K562 (cell line): ENCODE data around the gene NT5DC1. TPM values are rescaled to one million over a fixed set of nuclear protein-coding genes. Genes with fewer than 3 reads are reported as not detected.

Source experiments
- ATAC-seq: fragments of 200-7000 bp; cut with Tn5 transposase; 3 replicates; pipeline ENCODE4 v1.9.1; 2020; ENCODE audit warnings: moderate library complexity
- BruUV-seq: library from RNA; stranded (reverse); fragments of 400-500 nt; replicated peaks from 2 replicates; lab custom pipeline; 2021; lab: Mats Ljungman, UMichigan
- CTCF ChIA-PET: fragments of 300-600 bp; formaldehyde crosslinking; extraction: SDS; loops from one replicate; lab custom pipeline; 2021; ENCODE audit warnings: low intra/inter-chr PET ratio; lab: Yijun Ruan, JAX
- POLR2A ChIA-PET: fragments of 300-600, 350-650 bp; sonication (Branson Sonifier 250); formaldehyde crosslinking; extraction: SDS; loops from one replicate; lab custom pipeline; 2021; ENCODE audit warnings: antibody characterized with exemption, inconsistent platforms; lab: Yijun Ruan, JAX
- DNase-seq, 4 experiments: peaks; one replicate each; pipeline versions ENCODE4 v3.0.0 to v3.0.0-alpha.2; 2011 to 2018; ENCODE audit warnings: low spot score in 3 of 4, mixed read lengths in 3 of 4; ENCODE audit errors: extremely low read depth in 1 of 4
- FAIRE-seq: peaks from 2 replicates; lab custom pipeline; 2011; peaks lifted over from hg19 to GRCh38; lab: Jason Lieb, UNC
- H2AFZ ChIP-seq: 2 replicates; pipeline ENCODE4 v1.6.0; 2011; ENCODE audit warnings: low read depth, low read length, control low read depth, inconsistent platforms
- H3K27ac ChIP-seq: fragments of 200-600 bp; 3 replicates; pipeline ENCODE4 v1.8.0; 2011; ENCODE audit warnings: low read depth, mild to moderate bottlenecking, control low read depth, inconsistent platforms, low read length, moderate library complexity, mixed read lengths; ENCODE audit errors: extremely low read depth
- H3K27me3 ChIP-seq, 2 experiments: fragments of 300-600 bp in 1 of 2; 2 replicates in 1 of 2; 3 replicates in 1 of 2; pipeline versions ENCODE4 v1.6.0 to v1.8.0; 2011; ENCODE audit warnings: inconsistent platforms in 2 of 2, low read length in 2 of 2, mild to moderate bottlenecking in 1 of 2, mixed read lengths in 1 of 2, moderate library complexity in 1 of 2; ENCODE audit not compliant: control insufficient read depth in 2 of 2, insufficient read depth in 2 of 2
- H3K36me3 ChIP-seq: fragments of 300-600 bp; 3 replicates; pipeline ENCODE4 v1.8.0; 2011; ENCODE audit warnings: mild to moderate bottlenecking, low read length, inconsistent platforms; ENCODE audit not compliant: control insufficient read depth, insufficient read depth
- H3K4me1 ChIP-seq, 2 experiments: fragments of 200-600 bp in 1 of 2; replicated peaks in 1 of 2; 2 replicates in 1 of 2; 3 replicates in 1 of 2; pipeline versions ENCODE4 v1.5.1 to v1.8.0; 2011; ENCODE audit warnings: inconsistent platforms in 2 of 2, low read length in 2 of 2, mild to moderate bottlenecking in 1 of 2, mixed read lengths in 1 of 2, moderate library complexity in 1 of 2; ENCODE audit not compliant: control insufficient read depth in 2 of 2, insufficient read depth in 2 of 2
- H3K4me2 ChIP-seq: 2 replicates; pipeline ENCODE4 v1.6.1; 2011; ENCODE audit warnings: low read length, control low read depth, inconsistent platforms, mixed read lengths; ENCODE audit not compliant: insufficient read depth
- H3K4me3 ChIP-seq: fragments of 200-600 bp; sonication (generic), shearing (Covaris generic); 2 replicates; pipeline ENCODE4 v1.5.1; 2016; ENCODE audit warnings: control low read depth, inconsistent platforms
- H3K79me2 ChIP-seq: fragments of 200-600 bp; 3 replicates; pipeline ENCODE4 v1.8.0; 2011; ENCODE audit warnings: low read length, inconsistent platforms; ENCODE audit not compliant: control insufficient read depth, insufficient read depth
- H3K9ac ChIP-seq, 2 experiments: 2 replicates each; pipeline versions ENCODE4 v1.6.0 to v1.6.1; 2011; ENCODE audit warnings: low read depth in 2 of 2, low read length in 2 of 2, control low read depth in 1 of 2, inconsistent platforms in 1 of 2, mild to moderate bottlenecking in 1 of 2, mixed read lengths in 1 of 2; ENCODE audit not compliant: insufficient read depth in 1 of 2
- H3K9me1 ChIP-seq: one replicate; pipeline ENCODE4 v1.6.0; 2011; ENCODE audit warnings: inconsistent platforms, mild to moderate bottlenecking, low read length, moderate library complexity; ENCODE audit not compliant: control insufficient read depth, insufficient read depth
- H3K9me3 ChIP-seq: replicated peaks from 2 replicates; pipeline ENCODE4 v1.5.1; 2011; ENCODE audit warnings: low read depth, low read length, inconsistent platforms; ENCODE audit not compliant: control insufficient read depth, insufficient read depth
- H4K20me1 ChIP-seq: replicated peaks from 2 replicates; pipeline ENCODE4 v1.6.1; 2011; ENCODE audit warnings: low read length, inconsistent platforms, mixed read lengths; ENCODE audit not compliant: control insufficient read depth, insufficient read depth
- BCL6 ChIP-seq: fragments of 250-450 bp; sonication (Bioruptor Pico); IDR thresholded peaks from 2 replicates; pipeline ENCODE4 v1.4.0; 2020
- CBFA2T3 ChIP-seq: fragments of 450-650 bp; IDR thresholded peaks from 2 replicates; pipeline ENCODE4 v1.6.1; 2017
- DIDO1 ChIP-seq: fragments of 450-650 bp; IDR thresholded peaks from 2 replicates; pipeline ENCODE4 v1.6.1; 2016; ENCODE audit warnings: low read depth, missing biosample characterization, missing genetic modification characterization
- MCM7 ChIP-seq, 2 experiments: fragments of 450-650 bp; IDR thresholded peaks; 2 replicates each; pipeline ENCODE4 v1.6.1; 2016 to 2018
- MYNN ChIP-seq, 2 experiments: sonication (generic); formaldehyde crosslinking in 1 of 2; IDR thresholded peaks; 2 replicates each; pipeline versions ENCODE4 v1.5.0 to v1.6.1; 2016 to 2020; ENCODE audit warnings: antibody characterized with exemption in 1 of 2, missing genetic modification reagents in 1 of 2
- NRF1 ChIP-seq, 2 experiments: fragments of 450-650 bp; IDR thresholded peaks in 1 of 2; conservative IDR thresholded peaks in 1 of 2; 2 replicates each; pipeline ENCODE4 v1.6.1; 2014; ENCODE audit warnings: mild to moderate bottlenecking in 2 of 2
- NUFIP1 ChIP-seq: fragments of 450-650 bp; IDR thresholded peaks from 2 replicates; pipeline ENCODE4 v1.6.1; 2018; ENCODE audit not compliant: partially characterized antibody
- POLR3G ChIP-seq: IDR thresholded peaks from 2 replicates; pipeline ENCODE4 v1.6.1; 2011; ENCODE audit not compliant: insufficient read length, insufficient replicate concordance; ENCODE audit errors: extremely low read depth
- PRMT5 ChIP-seq: sonication (generic); formaldehyde crosslinking; IDR thresholded peaks from 2 replicates; pipeline ENCODE4 v1.5.0; 2020; ENCODE audit warnings: missing genetic modification reagents
- SRF ChIP-seq, 2 experiments: fragments of 250-450, 450-650 bp in 1 of 2; sonication (Bioruptor Pico) in 1 of 2; sonication (generic) in 1 of 2; formaldehyde crosslinking; IDR thresholded peaks; 2 replicates each; pipeline versions ENCODE4 v1.5.0 to v1.5.1; 2020 to 2022; ENCODE audit warnings: mild to moderate bottlenecking in 1 of 2, missing genetic modification reagents in 1 of 2
- U2AF1 ChIP-seq: fragments of 200-400 bp; formaldehyde crosslinking; optimal IDR thresholded peaks from 2 replicates; pipeline ENCODE3; 2017; ENCODE audit warnings: mild to moderate bottlenecking, low read depth, low read length, moderate library complexity
- ZC3H8 ChIP-seq: fragments of 450-650 bp; IDR thresholded peaks from 2 replicates; pipeline ENCODE4 v1.6.1; 2017
- ZNF197 ChIP-seq: fragments of 200-800 bp; sonication (Bioruptor generic); IDR thresholded peaks from 2 replicates; pipeline ENCODE4 v1.6.1; 2016; ENCODE audit warnings: low read depth, missing genetic modification characterization, missing compliant biosample characterization
- ZNF507 ChIP-seq: conservative IDR thresholded peaks from 2 replicates; pipeline ENCODE4 v1.6.1; 2017; ENCODE audit warnings: missing genetic modification characterization, missing compliant biosample characterization
- ZSCAN29 ChIP-seq: fragments of 450-650 bp; IDR thresholded peaks from 2 replicates; pipeline ENCODE4 v1.6.1; 2017
- ZZZ3 ChIP-seq: fragments of 450-650 bp; IDR thresholded peaks from 2 replicates; pipeline ENCODE4 v1.6.1; 2016; ENCODE audit warnings: antibody characterized with exemption, mild to moderate bottlenecking, moderate library complexity
- WGBS: fragments of 100-300 bp; shearing (Covaris generic); methylation state at CpG from one replicate; pipeline ENCODE4 v1.1.6; 2016; ENCODE audit warnings: low coverage, mixed read lengths; ENCODE audit not compliant: insufficient coverage; ENCODE audit errors: missing lambda C conversion rate; 5-methylcytosine and 5-hydroxymethylcytosine counted together
- in situ Hi-C: fragments of 300-500 bp; cut with MboI; formaldehyde crosslinking; loops from 4 replicates; pipeline ENCODE4 v1.15.0; 2018; ENCODE audit warnings: inconsistent platforms, mixed read lengths
- intact Hi-C: fragments of 100-400 bp; cut with micrococcal nuclease; formaldehyde crosslinking; loops from 2 replicates; pipeline ENCODE4 v1.14.2; 2022
- polyA plus RNA-seq, 8 experiments: library from polyadenylated mRNA; depleted of rRNA in 4 of 8; stranded (reverse) in 5 of 8; unstranded in 3 of 8; fragments of >200 nt; fragmentation: Nextera tagmentation in 2 of 8; fragmentation: Illumina TruSeq in 1 of 8; extraction: Ambion mirVana in 2 of 8; extraction: Trizol in 1 of 8; gene quantifications; 2 replicates each; pipeline versions ENCODE4 v1.2.1 to v1.2.3, GENCODE V29; 2011 to 2014; ENCODE audit warnings: inconsistent platforms in 1 of 8, missing spikeins in 1 of 8
- total RNA-seq, 7 experiments: library from RNA; depleted of rRNA in 6 of 7; stranded (reverse); fragments of >200 nt in 6 of 7; fragmentation: Illumina TruSeq in 2 of 7; extraction: Trizol in 2 of 7; gene quantifications; 2 replicates each; pipeline versions ENCODE4 v1.2.1 to v1.2.3, GENCODE V29; 2011 to 2021; ENCODE audit warnings: low replicate concordance in 1 of 7
- TF ChIP-seq, protein P1 (sequence below), 2 experiments: IDR thresholded peaks; 2 replicates each; pipeline ENCODE4 v1.6.1; 2011; ENCODE audit warnings: borderline replicate concordance in 1 of 2, control low read depth in 1 of 2, low read depth in 1 of 2, low read length in 1 of 2, mild to moderate bottlenecking in 1 of 2, mixed read lengths in 1 of 2, moderate library complexity in 1 of 2; ENCODE audit not compliant: insufficient read depth in 1 of 2, insufficient read length in 1 of 2, poor library complexity in 1 of 2, severe bottlenecking in 1 of 2; ENCODE audit errors: extremely low read depth in 1 of 2
- TF ChIP-seq, protein P2 (sequence below): fragments of 450-650 bp; IDR thresholded peaks from 2 replicates; pipeline ENCODE4 v1.6.1; 2016; ENCODE audit warnings: borderline replicate concordance
- TF ChIP-seq, protein P3 (sequence below): sonication (generic); formaldehyde crosslinking; IDR thresholded peaks from 2 replicates; pipeline ENCODE4 v1.8.0; 2023; ENCODE audit warnings: mild to moderate bottlenecking, missing genetic modification reagents

Gene NT5DC1
- total and polyA plus RNA-seq, 9 of the 15 experiments (the other 6 are each of a cell fraction or from before 2014, with no cell fraction given): 4.9 to 28.5 (median 16.3) TPM

DNA sequence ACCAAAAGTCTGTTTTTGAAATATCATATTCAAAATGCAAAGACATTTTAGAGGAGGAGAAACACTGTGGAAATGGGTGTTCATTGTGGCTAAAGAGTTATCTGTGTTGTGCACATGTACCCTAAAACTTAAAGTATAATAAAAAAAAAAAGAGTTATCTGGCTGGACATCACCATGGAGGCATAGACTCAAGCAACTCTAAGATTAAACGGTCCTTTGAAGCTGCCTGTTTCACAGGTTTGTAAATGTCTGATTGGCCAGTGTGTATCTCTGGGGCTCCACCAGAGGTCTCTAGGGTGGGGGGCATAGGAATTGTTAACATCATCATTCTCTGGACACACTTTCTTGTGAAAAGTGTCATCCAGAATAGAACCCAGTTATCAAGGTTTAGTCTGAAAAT, 114.0 kb downstream of the NT5DC1 start (continued):
- TF ChIP-seq MYNN (IDR thresholded peaks at IDR 0.05) (no peak), MYNN (CRISPR knock-in tag; IDR thresholded peaks at IDR 0.05) (no peak), SRF (CRISPR knock-in tag; IDR thresholded peaks at IDR 0.05) (no peak), ZNF197 (CRISPR knock-in tag) (no peak), ZSCAN29 (no peak), CBFA2T3 (no peak), PRMT5 (no peak), DIDO1 (no peak)
- TF ChIP-seq, protein P1, sequence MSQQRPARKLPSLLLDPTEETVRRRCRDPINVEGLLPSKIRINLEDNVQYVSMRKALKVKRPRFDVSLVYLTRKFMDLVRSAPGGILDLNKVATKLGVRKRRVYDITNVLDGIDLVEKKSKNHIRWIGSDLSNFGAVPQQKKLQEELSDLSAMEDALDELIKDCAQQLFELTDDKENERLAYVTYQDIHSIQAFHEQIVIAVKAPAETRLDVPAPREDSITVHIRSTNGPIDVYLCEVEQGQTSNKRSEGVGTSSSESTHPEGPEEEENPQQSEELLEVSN (IDR thresholded peaks at IDR 0.05; ENCODE audit: borderline replicate concordance in 1 of 2, extremely low read depth in 1 of 2, insufficient read depth in 1 of 2, insufficient read length in 1 of 2, low read depth in 1 of 2, low read length in 1 of 2, poor library complexity in 1 of 2, severe bottlenecking in 1 of 2): no peak

DNA sequence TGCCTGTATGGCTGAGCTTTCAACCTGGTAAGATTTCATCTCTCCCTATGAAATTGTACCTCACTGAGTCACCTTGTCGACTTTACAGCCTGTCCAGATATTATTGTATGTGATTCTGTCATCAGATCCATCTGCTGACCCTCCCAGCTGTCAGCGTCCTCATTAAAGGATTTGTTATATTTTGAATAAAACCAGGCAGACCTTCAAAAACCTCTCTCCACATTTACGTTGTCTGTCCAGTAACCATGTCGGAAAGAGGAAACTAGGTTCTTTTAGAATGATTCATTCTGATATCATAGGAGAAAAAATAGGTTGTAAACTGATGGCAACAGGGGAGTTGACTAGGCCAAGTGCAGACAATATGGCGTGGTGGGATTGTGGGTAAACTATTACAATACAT, 114.8 kb downstream of the NT5DC1 start:
- POLR2A ChIA-PET: no interaction called here
- Histone ChIP-seq H3K9me3 (no peaks in the 10 kb centered on the region), H3K4me3 (no peak overlapping the region), H4K20me1 (no peaks in the 10 kb centered on the region), H3K4me1 (peaks cover 0 to 3% of the 10 kb centered on the region in 2 experiments; a peak in 2 of 5 replicates), H3K9me1 (no peaks in the 10 kb centered on the region), H2AFZ (no peak overlapping the region), H3K36me3 (no peaks in the 10 kb centered on the region), H3K27me3 (no peaks in the 10 kb centered on the region), H3K9ac (no peak overlapping the region), H3K27ac (no peak overlapping the region), H3K79me2 (no peaks in the 10 kb centered on the region), H3K4me2 (no peak overlapping the region)
- in situ Hi-C loops (no loop called here), intact Hi-C loops (loop anchor here (5.0 kb wide), 2 partner anchors 73 to 632 kb away; no protein-coding TSS in a partner anchor)
- FAIRE-seq (no peak), ATAC-seq (no peak), DNase-seq (no peak)
- CTCF ChIA-PET: no interaction called here
- no TSS peak for BruUV-seq
- 48% methylated on average over 5 of the region's 5 CpGs for WGBS
- TF ChIP-seq MCM7 (IDR thresholded peaks at IDR 0.05) (no peak), NUFIP1 (no peak), ZC3H8 (no peak), POLR3G (no peak), ZZZ3 (no peak), NRF1 (conservative IDR thresholded peaks at IDR 0.05 in 1 of 2, IDR thresholded peaks at IDR 0.05 in 1 of 2) (no peak), BCL6 (CRISPR knock-in tag) (no peak), ZNF507 (no peak), U2AF1 (no peak)
- TF ChIP-seq, protein P2, sequence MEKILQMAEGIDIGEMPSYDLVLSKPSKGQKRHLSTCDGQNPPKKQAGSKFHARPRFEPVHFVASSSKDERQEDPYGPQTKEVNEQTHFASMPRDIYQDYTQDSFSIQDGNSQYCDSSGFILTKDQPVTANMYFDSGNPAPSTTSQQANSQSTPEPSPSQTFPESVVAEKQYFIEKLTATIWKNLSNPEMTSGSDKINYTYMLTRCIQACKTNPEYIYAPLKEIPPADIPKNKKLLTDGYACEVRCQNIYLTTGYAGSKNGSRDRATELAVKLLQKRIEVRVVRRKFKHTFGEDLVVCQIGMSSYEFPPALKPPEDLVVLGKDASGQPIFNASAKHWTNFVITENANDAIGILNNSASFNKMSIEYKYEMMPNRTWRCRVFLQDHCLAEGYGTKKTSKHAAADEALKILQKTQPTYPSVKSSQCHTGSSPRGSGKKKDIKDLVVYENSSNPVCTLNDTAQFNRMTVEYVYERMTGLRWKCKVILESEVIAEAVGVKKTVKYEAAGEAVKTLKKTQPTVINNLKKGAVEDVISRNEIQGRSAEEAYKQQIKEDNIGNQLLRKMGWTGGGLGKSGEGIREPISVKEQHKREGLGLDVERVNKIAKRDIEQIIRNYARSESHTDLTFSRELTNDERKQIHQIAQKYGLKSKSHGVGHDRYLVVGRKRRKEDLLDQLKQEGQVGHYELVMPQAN: no peak
- TF ChIP-seq, protein P3, sequence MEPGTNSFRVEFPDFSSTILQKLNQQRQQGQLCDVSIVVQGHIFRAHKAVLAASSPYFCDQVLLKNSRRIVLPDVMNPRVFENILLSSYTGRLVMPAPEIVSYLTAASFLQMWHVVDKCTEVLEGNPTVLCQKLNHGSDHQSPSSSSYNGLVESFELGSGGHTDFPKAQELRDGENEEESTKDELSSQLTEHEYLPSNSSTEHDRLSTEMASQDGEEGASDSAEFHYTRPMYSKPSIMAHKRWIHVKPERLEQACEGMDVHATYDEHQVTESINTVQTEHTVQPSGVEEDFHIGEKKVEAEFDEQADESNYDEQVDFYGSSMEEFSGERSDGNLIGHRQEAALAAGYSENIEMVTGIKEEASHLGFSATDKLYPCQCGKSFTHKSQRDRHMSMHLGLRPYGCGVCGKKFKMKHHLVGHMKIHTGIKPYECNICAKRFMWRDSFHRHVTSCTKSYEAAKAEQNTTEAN: no peak
